HG03280 (cell line): ENCODE measurements around the gene MCAT.
"Not testable (repeated sequence)": the region's sequence is repeated elsewhere in the genome, so short reads cannot be mapped to it uniquely, and the experiment has no call there.

ENCODE experiments used
- ATAC-seq: cut with Tn5 transposase; IDR thresholded peaks from one replicate; pipeline ENCODE4 v1.9.1; 2021; ENCODE audit warnings: mild to moderate bottlenecking, moderate library complexity; ENCODE audit not compliant: unreplicated experiment

The MCAT gene

DNA sequence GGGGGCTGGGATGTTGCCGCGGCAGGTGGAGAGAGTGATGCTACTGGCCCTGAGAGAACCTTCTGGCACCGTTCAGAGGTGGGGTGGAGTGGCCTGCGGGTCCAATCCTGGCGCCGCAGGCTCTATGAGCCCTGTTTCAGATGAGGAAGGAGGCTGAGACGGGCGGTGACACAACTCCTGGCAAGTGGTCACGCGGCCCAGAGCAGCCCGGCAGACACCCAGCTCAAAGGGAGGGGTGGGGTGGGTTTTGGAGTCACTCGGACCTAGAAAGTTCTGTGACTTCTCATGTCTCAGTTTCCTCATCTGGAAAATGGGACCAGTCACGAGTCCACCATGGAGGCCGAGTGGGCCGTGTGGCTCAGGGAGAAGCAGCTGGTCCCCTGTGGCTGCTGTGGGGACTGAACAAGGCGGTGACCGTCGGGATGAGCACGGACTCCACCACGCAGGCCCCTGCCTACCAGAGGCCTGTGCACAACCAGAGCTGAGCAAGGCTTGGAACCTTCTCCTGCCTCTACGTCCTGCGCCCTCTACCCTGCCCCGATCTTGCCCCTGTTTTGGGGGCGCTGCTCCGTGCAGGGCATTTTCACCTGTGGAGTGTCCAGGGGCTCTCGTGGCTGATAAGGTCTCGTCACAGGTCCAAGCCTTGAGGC is 11.8 kb upstream of the MCAT start:
- no peak for ATAC-seq

- ATAC-seq, result no peak
Measured at GRCh38 chr22:43153899-43154298, 10.7 kb upstream of the MCAT start.

GRCh38 chr22:43152357-43153071 is 9.3 kb upstream of the MCAT start:
- ATAC-seq, result no peak

DNA sequence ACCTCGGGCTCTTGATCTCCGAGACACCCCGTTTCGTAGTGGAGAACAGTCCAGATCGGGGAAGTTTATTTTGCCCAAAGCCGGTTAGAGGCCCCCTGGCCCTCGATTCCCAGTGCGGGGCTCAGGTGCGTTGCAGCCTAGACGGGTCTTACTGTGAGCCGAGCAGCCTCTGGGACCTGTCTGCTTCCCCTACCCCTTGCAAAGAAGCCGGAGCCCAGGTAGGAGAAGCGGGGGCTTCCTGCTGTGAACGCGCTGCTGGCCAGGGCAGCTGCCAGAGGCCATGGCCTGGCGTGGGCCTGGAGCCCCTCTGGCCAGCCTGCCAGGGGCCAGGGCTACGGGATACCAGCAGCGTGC is 8.8 kb upstream of the MCAT start:
- no peak for ATAC-seq

- peak; percentile 43 for ATAC-seq
Measured at GRCh38 chr22:43151251-43152002, 8.2 kb upstream of the MCAT start, which contains the start of gene TSPO. Gene TSPO, plus strand, starts transcription at chr22:43151559. Its CDS starts 7,680 bp downstream, at chr22:43159239.

GRCh38 chr22:43150731-43151206 is 7.6 kb upstream of the MCAT start:
- ATAC-seq, result no peak

DNA sequence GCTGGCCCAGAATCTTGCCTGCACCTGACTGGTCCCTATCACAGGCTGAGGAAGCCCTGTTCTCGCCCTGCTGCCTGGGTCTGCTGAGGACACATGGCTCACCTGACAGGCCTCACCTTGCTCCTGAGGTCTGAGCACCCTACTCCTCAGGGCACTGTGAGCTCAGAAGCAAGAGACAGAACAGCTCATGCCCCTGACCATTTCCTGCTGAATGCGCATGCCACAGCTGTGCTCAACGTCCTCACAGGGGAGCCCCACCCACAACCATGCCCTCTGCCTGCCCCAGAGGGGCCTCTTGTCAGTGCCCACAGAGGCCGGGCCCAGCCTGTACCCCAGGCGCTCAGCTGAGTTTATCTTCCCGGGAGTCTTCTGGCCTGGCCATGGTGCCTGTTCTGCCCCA is 5.4 kb upstream of the MCAT start:
- ATAC-seq, result no peak

DNA sequence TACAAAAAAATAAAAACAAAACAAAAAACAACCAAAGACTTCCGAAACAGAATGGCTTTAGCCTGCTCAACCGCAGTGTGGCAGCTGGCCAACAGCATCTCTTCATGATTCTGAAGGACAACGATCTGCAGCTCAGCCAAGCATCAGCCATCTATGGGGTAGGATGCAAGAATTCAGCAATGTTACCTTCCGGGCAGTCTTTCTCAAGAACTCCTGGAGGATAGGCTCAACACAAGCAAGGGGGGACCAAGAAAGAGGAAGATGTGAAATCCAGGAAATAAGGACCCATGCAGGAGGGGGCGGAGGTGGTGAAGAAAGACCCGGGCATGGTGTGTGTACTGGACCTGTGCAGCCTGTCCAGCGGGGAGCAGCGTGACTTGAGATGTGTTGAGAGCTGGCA is 4.6 kb upstream of the MCAT start:
- no peak for ATAC-seq

GRCh38 chr22:43146332-43146731 is 3.1 kb upstream of the MCAT start:
- not testable (repeated sequence) for ATAC-seq

- not testable (repeated sequence) for ATAC-seq
Measured at GRCh38 chr22:43145371-43145770, 2.2 kb upstream of the MCAT start.

- no peak for ATAC-seq
Measured at GRCh38 chr22:43144949-43145348, 1.8 kb upstream of the MCAT start.

DNA sequence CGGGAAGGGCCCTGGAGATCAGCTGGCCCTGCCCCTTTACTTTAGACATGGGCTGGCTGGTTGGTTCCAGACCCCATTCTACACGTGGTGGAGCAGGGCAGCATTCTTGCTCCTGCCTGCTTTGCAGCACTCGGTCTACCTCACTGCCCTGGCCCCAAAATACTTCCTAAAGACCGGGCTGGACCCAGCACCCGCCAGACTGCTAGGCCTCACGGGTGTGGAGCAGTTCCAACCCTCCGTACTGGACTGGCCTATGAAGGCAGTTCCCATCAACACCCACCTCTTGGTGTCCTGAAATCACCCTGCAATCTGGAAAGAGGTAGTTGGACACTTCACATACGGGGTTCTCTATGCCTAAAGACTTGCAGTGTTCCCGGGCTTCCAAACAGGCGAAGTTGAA is 6.4 kb downstream of the MCAT start:
- no peak for ATAC-seq

- no peak for ATAC-seq
Measured at GRCh38 chr22:43136255-43136654, 6.9 kb downstream of the MCAT start.

- no peak for ATAC-seq
Measured at GRCh38 chr22:43135565-43135964, 7.6 kb downstream of the MCAT start.

DNA sequence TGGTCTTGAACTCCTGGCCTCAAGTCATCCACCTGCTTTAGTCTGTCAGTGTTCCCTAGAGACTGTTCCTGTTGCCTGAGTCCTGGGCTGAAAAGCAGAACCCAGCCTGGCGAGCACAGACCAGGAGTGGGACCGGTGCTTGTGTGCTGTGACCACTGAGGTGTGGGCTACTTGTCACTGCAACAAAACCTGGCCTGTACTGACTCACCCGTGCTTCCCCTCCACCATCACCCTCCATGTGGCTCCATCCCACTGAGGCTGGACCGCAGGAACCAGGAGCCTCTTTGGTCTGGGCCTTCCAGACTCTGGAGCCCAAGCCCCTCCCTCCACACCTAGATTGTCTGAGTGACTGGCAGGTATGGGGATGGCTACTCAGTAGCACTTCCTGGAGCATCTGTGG is 8.6 kb downstream of the MCAT start:
- ATAC-seq, result no peak

DNA sequence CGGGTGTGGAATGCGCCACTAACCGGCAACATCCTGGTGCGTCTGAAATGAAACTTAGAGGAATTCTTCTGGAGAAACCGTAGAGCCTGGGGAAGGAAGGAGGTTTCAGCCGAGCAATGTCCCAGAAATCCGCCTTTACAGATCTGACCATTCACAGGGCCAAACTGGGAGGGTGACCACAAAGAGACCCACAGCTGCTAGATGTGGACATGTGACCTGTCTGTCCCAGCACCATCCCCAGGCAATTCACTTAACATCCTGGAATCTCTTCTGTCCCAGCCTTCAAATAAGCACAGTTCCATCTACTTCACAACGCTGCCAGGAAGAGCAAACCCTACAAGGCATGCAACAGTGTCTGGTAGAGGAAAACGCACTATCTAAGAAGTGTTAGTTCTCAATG is 9.8 kb downstream of the MCAT start:
- ATAC-seq, result no peak

DNA sequence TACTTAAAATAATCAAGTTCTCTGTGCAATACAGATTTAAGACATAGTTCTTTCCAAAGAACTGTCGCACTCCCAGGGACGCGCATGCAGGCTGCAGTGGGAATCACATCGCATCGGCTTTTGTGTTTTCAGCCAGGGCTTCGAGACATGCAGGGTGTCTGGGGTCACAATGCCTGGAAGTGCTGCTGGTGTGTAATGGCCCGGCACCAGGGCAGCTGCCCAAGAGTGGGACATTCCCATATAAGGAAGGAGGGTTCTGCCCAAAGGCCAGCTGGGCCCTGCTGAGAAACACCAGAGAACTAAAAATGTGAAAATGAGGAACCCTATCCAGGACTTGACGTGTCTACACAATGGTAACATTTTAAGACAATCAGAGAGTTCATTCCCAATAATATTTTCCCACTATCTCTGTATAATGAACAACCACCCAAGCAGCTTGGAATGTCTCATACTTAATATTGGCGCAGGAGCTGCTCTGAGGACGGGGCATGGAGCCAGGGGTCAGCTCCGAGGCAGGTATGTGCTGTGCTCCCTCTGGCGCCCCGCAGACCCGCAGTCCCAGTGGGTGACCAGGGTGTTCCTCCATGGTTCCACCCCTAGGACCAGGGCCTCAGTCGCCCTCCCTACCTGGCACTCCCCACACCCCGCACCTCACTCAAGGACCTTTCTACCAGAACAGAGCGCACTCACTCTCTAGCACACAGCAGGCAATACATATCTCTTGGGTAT is 11.3 kb downstream of the MCAT start:
- ATAC-seq, result no peak

GRCh38 chr22:43129426-43130425 is 13.5 kb downstream of the MCAT start:
- no peak for ATAC-seq

- ATAC-seq, result no peak
Measured at GRCh38 chr22:43128928-43129424, 14.2 kb downstream of the MCAT start.

DNA sequence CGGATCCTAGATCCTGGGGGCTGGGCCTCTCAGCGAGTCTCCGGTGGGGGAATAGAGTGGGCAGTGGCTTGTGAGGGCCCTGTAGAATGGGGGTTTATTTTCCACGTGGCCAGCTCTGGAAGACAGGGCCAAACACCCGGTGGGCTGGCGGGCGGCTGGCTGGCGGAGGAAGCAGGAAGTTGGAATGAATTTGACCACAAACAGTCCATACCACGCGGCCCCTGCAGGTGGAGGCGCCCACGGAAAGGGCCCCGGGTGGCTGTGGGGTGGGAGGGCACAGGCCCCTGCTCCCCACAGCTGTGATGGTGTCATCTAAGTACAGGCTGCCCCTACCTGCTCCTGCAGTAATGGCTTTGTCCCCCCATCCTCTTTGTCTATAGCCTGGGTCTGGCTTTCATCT is 15.1 kb downstream of the MCAT start:
- no peak for ATAC-seq
